A204.1 (cell line): ENCODE measurements around the gene MAG.

ENCODE experiments used
- FAIRE-seq: peaks from 2 replicates; lab custom pipeline; 2012; peaks lifted over from hg19 to GRCh38; lab: Jason Lieb, UNC

MAG gene

DNA sequence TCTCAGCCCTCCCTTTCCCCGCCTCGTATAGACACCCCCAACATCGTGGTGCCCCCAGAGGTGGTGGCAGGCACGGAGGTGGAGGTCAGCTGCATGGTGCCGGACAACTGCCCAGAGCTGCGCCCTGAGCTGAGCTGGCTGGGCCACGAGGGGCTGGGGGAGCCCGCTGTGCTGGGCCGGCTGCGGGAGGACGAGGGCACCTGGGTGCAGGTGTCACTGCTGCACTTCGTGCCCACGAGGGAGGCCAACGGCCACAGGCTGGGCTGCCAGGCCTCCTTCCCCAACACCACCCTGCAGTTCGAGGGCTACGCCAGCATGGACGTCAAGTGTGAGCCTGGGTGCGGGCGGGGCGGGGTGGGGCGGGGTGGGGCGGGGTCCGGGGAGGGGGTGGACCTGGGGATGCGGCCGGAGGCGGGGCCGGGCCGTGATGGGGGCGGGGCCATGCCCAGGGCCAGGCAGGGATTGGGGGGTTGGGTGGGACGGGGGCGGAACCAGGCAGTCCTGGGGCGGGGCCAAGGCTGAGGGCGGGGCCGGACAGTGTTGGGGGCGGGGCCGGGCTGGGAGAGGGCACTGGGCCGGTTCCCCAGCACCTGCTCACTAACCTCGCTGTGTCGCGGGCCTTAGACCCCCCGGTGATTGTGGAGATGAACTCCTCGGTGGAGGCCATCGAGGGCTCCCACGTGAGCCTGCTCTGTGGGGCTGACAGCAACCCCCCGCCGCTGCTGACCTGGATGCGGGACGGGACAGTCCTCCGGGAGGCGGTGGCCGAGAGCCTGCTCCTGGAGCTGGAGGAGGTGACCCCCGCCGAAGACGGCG lies 7.8 kb downstream of the MAG start:
- no peak for FAIRE-seq

- no peak for FAIRE-seq
These were observed 8.3 kb downstream of the MAG start for GRCh38 chr19:35300339-35300649.

DNA sequence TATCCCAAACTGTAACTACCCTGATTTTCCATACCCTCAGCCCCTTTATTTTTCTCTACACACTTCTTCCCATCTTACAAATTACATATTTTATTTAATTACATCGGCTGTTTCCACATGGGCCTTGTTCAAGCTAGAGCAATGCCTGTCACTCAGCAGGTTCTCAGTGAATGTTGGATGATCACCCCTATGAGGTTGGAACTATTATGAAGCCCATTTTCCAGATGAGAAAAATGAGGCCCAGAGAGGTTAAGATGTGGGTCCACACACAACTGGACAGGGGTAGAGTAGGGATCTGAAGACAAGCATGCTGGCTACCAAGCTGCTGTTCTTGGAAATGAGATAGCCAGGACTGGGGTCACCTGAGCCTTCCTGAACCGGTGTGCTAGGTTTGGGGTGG lies 10.0 kb downstream of the MAG start:
- FAIRE-seq = no peak

DNA sequence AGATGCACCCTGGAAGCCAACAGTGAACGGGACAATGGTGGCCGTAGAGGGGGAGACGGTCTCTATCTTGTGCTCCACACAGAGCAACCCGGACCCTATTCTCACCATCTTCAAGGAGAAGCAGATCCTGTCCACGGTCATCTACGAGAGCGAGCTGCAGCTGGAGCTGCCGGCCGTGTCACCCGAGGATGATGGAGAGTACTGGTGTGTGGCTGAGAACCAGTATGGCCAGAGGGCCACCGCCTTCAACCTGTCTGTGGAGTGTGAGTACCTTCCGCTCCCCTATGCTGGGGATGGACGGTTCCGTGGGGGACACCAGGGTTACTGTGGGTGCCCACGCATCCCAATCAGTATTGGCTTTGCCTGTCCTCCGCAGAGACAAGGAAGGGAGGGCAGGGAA lies 10.5 kb downstream of the MAG start:
- no peak for FAIRE-seq

GRCh38 chr19:35303357-35303915 lies 11.5 kb downstream of the MAG start:
- FAIRE-seq = no peak

DNA sequence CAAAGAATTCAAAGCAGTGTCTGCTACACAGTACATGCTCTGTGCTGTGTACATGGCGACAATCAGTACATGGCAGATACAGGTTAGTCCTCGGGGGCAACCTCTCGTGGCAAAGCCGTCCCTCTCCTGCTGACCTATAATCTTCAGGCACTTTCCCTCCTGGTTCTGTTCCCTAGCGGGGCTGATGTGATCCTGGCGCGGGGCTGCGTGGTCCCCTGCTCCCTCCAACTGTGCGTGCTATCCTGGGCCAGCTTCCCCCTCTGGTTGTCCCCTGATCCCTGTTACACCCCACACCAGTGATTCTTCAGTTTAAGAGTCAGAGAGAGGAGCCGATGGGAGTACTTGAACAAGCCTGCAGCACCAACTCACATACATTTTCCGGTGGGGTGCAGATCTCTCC lies 12.1 kb downstream of the MAG start:
- FAIRE-seq = no peak

DNA sequence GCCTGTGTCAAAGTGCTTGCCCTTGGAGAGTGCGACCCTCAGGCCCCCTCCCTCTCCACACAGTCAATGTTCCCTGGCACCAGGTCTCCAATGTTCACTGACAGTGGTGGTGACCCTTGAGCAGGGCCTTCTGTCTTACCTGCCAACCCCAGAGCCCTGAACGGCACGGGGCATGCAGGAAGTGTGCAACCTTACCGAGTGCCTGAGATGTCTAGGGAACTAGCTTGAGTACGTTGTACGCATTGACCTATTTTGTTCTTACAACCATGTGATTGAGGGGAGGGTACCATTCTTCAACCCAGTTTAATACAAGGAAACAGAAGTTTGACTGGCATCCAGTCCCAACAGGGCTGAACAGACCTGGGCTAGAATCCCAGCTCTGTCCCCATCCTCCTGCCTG lies 13.2 kb downstream of the MAG start:
- FAIRE-seq = no peak

GRCh38 chr19:35306473-35307246 lies 14.7 kb downstream of the MAG start:
- no peak for FAIRE-seq

DNA sequence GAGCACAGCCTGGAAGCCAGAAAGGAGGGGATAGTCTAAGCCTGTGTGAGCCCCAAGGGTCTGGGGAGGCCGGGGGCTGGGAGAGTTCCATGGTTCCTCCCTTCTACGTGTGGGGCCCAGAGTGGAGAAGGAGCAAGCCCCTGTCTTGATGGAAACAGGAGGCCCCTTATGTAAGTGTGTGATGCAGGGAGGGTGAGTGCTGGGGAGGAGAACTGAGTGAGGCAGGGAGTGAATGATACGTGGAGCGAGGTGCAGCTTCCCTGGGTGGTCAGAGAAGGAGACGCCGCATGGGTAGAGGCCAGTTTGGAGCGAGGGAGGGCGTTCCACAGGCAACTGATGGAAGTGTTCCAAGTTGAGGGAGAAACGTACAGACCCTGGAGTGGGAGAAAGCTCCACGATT lies 16.0 kb downstream of the MAG start:
- FAIRE-seq = no peak

DNA sequence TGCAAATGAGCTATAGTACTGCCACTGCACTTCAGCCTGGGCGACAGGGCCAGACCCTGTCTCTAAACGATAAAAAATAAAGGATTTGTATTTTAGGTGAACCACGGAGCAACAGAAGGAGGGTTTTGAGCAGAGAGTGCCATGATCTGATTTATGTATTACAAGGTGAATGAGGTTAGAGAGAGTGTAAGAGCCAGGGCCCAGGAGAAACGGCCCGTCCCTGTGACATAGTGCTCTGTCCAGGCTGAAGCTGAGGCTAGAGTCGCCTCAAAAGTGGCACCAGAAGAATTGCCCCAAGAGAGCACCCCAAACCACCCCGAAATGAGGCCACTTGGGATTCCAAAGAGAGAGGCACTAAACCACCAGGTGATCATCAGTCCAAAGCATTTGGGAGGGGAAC lies 16.9 kb downstream of the MAG start:
- no peak for FAIRE-seq

DNA sequence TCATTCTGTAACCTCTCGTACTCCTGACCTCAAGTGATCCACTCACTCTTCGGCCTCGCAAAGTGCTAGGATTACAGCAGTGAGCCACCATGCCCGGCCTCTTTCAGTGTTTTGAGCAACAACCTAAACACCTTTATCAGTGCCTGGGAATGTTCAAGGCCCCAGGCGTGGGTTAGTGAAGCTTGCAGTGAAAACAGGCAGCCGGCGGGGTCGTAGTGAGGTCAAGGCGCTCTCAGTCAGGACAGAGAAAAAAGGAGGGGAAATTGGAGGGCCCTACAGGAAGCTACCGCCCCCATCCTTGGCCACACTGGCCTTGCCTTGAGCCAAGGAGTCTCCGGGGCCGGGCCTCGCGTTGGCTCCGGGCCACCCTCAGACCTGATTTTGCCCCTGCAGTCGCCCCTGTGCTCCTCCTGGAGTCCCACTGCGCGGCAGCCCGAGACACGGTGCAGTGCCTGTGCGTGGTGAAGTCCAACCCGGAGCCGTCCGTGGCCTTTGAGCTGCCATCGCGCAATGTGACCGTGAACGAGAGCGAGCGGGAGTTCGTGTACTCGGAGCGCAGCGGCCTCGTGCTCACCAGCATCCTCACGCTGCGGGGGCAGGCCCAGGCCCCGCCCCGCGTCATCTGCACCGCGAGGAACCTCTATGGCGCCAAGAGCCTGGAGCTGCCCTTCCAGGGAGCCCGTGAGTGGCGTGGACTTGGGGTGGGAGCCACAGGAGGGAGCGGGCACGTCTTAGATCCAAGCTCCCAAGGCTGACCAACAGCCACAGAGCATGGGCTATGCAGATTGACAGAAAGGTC lies 17.7 kb downstream of the MAG start:
- no peak for FAIRE-seq

GRCh38 chr19:35310331-35310730 lies 18.4 kb downstream of the MAG start:
- FAIRE-seq = no peak

DNA sequence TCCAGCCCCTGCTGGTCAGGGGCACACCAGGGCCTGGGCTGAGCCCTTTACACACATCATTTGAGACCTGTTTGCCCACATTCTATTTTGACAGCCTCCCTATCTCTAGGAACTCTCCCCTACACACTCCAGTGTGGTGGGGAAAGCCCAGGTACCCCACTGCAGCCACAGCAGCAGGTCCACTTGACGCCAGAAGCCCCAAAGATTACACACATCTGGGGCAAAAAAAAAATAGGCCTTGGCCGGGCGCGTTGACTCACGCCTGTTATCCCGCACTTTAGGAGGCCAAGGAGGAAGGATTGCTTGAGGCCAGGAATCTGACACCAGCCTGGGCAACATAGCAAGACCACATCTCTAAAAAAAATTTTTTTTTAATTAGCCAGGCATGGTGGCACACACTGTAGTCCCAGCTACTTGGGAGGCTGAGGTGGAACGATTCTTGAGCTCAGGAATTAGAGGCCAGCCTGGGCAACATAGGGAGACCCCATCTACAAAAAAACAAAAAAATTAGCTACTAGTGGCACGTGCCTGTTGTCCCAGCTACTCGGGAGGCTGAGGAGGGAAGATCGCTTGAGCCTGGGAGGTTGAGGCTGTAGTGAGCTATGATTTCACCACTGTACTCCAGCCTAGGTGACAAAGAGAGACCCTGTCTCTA lies 19.0 kb downstream of the MAG start:
- FAIRE-seq = no peak

DNA sequence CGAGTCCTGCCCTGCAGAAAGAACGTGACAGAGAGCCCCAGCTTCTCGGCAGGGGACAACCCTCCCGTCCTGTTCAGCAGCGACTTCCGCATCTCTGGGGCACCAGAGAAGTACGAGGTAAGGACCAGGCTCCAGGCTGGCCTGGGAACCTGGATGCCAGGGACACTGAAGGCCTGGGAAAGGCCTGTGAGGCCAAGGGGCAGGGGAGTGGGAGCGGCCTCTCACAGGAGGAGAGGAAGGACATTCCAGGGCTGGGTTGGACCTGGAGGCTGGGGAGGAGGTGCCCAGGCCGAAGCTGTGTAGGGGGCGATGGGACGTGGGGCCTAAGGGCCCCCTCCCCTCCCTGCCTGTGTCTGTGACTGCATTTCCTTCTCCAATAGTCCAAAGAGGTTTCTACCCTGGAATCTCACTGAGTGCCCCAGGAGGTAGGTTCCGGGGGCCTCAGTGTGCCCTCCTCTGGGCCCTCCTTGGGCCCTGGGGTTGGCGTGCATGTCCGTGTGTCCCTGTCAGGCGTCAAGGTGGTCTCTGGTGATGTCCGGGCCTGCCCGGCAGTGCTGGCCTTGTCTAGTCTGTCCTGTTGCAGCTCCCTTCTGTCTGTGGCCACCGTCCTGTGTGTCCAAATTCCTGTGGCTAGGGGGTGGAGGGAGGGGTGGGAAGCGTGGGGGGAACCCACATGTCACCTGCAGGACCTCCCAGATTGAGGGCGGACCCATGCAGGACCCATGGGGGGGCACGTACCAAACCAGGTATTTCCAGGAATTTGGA lies 20.1 kb downstream of the MAG start:
- FAIRE-seq = no peak

DNA sequence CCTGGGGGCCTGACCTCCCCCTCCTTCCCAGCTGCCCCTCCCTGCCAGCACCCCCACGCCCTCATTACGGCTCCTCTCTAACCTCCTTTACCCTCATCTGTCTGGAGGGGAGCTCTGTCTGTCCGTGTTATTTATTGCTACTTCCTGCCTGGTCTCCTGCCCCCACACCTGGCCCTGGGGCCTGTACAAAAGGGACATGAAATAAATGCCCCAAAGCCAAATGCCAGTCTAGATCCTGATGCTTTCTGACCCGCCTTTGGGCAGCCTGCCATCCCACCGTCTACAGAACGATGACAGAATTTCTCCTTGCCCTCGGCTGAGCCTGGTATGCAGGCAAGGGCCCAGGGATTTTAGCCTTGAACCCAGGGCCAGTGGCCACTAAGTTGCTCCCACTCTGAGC lies 21.6 kb downstream of the MAG start:
- no peak for FAIRE-seq

GRCh38 chr19:35314031-35314430 lies 22.1 kb downstream of the MAG start:
- no peak for FAIRE-seq

GRCh38 chr19:35314858-35315470 lies 23.0 kb downstream of the MAG start:
- FAIRE-seq = no peak

- no peak for FAIRE-seq
These were observed 23.9 kb downstream of the MAG start for GRCh38 chr19:35315883-35316282.

GRCh38 chr19:35316560-35316959 lies 24.6 kb downstream of the MAG start:
- no peak for FAIRE-seq

- FAIRE-seq = no peak
These were observed 25.6 kb downstream of the MAG start for GRCh38 chr19:35317464-35318043.
